GM21367 (cell line): Measurements from ENCODE around the gene BRD4.

Source experiments
- ATAC-seq: cut with Tn5 transposase; IDR thresholded peaks from one replicate; pipeline ENCODE4 v1.9.1; 2021; ENCODE audit not compliant: unreplicated experiment

BRD4 gene

DNA sequence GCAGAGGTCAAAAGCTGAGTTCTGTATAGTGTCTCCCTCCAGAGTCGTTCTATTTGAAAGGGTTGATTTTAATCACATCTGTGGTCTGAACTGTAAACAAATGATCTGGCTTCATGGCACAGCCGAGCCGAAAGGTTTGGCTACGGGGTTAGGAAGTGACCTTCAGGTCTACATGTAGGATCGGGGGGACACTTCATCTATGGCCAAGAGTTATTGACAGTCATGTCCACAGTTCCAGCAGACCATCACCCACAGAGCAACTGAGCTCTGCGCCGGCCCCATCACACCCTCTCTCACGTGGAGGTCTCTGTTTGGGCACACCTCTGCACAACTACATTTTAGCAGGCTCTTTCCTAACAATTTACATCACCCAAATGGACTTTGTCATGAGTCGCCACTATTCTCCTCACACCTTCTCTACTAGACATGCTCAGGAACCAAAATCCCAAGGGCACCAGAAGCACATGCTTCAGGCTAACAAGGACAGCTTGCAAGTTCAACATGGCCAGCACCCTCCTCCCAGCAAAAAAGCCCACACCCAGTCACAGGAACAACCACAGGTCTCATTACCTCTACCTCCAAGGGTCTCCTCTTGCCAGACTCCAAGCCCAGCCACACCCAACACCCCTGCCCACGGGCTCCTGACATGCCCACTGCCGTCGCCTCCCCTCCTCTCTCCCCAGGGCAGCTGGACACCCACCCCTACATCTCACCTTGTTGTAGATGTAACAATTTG lies 64.0 kb downstream of the BRD4 start:
- ATAC-seq: no peak

DNA sequence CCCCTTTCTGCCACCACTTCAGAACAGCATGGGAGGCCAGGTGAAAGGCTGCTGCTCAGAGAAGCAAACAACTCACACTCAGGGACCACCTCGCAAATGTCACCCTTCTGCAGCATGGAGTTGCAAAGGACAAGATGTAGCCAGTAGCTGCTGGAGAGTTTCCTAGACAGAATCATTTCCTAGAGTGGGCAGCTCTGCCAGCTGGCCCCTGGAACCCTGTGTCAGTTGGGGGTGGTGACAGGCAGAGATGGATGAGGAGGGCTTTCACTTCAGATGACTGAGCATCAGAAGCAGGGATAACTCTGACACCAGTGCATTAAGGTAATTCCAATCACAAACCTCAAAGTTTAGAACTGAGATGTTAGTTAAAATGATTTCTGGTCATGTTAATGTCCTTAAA lies 65.7 kb downstream of the BRD4 start:
- ATAC-seq: no peak

DNA sequence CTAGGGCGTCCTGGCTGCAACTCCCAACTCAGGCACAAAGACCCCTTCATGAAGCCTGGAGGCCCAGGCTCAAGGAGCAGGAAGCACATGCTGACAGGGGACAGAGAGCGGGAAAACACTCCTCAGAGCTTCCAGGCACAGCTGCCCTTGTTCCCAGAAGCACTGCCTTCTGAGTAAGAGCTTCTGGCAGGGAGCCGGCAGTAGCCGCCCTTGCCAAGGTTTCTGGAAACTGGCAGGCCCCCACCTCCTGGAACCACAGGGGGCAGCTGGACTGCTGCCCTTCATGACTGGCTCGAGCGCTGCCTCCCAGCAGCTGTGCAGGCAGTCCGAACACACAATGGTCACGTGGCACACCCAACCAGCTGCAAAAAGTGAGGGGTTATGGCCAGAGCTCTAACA lies 66.5 kb downstream of the BRD4 start:
- no peak for ATAC-seq

DNA sequence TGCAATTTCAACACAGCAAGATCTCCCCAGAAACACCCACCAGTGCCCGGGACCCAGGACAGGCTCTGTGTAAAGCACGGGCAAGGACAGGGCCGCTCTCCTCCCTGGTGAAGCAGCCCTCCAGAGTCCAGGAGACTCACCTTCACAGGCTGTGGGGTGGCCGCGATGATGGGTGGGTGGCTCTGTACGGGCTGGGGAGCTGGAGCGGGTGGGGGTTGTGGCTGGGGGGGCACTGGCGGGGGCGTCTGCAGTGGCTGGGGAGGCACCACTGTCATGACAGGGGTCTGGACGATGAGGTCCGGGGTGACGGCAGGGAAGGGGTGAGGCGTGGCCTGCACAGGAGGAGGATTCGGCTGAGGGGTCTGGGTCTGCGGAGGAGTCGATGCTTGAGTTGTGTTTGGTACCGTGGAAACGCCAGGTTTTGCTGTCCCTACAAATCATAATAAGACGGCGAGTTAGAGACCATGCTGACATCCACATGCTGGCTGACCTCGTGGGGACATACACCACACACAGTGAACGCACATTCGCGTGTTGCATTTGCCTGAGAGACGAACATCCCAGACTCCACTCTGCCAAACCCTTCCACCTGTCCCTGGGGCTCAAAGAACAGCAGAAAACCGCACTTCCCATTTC lies 67.0 kb downstream of the BRD4 start:
- no peak for ATAC-seq

DNA sequence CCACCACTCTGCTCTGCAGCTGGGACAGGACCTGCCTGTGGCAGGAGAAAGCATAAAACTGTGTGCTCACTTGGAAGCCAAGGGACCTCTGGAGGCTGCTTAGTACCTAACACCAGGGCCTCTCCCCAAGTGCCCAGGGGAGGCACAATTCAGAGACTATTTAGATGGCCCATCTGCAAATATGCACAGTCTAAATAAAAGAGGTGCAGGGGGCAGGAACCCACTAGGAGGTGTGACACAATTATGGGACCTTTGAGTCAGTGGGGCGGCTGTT lies 67.5 kb downstream of the BRD4 start:
- no peak for ATAC-seq

DNA sequence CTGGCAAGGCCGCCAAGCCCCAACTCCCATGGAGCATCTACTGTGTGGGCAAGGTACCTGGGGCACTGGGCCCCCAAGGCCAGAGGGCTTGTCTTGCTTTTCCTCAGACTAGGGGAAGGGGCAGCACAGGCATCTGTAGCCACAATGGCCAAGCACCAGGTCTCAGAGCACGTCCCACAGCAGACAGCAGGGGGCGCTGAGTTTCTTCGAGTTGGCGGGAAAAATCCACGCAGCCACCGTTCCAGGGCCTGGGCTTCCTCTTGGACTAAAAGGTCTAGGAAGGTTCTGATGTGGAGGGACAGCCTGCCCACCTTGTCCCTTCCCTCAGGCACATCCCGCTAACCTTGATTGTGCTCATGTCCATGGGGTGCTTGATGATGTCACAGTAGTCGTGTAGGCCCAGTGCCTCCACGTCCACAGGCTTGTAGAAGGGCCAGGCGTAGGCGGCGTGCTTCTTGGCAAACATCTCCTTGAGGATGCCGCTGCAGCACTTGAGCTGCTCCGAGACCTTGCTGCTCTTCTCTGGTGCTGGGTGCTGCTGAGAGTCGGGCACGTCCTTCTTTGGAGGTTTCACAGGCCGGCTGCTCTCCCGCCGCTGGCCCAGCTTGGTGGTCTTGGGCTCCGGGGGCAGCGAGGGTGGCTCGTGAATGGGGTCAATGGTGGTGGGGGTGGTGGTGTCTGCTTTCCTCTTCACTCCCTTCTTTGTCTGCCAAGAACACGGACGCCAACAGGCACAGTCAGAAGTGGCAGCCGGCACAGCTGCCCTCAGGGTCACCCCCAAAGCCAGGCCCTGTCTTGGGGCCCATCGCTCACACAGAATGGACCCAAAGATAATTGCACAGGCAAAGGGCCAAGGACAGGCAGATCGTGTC lies 68.0 kb downstream of the BRD4 start:
- no peak for ATAC-seq

DNA sequence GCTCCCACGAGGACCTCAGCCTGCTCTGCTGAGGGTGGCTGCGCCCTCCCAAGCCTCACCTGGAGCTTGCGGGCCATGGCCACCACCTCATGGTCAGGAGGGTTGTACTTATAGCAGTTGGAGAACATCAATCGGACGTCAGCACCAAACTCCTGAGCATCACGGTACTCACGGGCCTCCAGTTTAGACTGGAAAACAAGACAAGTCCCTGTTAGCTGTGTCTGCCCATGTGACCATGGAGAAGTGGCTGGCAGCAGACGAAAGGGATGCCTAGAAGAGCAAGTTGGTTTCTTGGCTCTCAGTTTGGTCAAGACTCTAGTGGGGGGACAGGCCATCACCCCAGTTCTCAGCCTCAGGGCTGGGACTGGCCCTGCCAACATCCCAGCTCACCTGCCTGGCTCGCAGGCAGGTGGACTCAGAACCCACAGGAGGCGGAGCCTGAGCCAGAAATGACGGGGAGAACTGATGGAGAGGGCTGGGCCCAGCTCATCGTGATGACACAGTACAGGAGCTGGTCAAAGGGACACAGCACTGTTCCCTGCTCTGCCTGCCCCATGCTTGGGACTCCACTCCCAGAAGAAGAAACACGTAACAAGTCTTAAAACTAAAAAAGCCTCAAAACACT lies 68.9 kb downstream of the BRD4 start:
- no peak for ATAC-seq

DNA sequence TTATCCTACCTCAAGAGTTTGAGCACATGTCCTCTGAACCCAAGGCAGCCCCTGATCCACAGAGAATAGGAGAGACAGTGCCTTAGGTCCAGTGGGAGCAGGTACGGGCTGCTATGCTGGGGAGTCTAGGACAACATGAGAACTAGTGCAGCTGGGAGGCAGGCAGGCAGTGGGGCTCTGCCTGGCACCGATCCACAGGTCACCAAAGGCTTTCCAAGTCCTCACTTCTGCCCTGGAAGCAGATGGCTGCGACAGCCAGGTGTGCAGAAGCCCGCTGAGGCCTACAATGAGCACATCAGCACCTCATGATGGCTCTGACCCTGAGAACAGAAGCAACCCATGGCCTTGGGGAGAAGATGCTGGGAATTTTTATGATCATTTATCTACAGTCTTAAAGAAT lies 70.3 kb downstream of the BRD4 start:
- ATAC-seq: no peak

DNA sequence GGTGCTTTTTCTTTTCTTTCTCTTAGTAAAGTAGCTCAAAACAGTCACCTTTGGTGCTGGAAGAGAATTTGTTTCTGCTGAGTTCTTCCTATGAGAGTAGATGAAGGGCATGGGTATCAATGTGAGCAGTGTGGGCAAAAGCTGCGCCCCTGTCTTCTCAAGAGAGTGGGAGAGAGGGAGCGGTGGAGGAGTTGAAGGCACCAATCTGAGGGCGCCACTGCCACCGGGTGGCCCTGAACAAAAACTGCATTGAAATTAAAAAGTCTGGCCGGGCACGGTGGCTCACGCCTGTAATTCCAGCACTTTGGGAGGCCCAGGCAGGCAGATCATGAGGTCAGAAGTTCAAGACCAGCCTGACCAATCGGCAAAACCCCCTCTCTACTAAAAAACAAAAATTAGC lies 71.4 kb downstream of the BRD4 start:
- no peak for ATAC-seq

DNA sequence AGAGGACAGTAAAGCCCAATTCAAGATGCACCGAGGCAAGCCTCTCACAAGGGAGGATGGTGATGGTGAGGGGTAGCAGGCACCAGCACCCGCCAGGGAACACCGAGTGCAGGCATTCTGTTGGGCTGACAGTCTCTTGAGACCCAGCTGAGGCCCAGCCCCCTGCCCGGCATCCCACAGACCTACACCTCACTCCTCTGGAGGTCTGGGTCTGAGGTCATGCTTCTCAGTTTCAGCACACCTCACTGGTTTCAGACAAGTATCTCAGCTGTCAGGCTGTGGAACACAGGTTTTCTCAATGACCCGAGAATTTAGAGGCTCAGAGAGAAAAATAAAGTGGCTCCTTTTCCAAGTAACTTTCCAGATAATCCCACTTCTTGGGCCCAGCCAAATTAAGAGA lies 72.4 kb downstream of the BRD4 start:
- ATAC-seq: no peak

DNA sequence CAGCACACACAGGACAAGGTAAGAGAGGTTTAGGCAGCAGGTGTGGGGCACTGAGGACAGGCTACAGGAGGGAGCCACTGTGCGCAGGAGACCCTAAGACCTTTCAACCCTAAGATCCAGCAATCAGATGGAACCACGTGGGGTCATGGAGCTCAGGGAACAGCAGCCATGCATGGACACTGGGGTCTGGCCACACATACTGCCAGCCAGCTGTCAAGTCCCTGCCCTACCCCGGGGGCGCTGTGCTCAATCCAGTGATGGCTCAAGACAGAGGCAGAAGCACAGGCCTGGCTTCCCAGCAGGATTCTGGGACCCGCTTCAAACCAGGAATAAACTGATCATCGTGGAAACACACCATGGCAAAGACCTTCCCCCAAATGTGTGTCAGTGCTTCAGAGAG lies 74.6 kb downstream of the BRD4 start:
- ATAC-seq: no peak

DNA sequence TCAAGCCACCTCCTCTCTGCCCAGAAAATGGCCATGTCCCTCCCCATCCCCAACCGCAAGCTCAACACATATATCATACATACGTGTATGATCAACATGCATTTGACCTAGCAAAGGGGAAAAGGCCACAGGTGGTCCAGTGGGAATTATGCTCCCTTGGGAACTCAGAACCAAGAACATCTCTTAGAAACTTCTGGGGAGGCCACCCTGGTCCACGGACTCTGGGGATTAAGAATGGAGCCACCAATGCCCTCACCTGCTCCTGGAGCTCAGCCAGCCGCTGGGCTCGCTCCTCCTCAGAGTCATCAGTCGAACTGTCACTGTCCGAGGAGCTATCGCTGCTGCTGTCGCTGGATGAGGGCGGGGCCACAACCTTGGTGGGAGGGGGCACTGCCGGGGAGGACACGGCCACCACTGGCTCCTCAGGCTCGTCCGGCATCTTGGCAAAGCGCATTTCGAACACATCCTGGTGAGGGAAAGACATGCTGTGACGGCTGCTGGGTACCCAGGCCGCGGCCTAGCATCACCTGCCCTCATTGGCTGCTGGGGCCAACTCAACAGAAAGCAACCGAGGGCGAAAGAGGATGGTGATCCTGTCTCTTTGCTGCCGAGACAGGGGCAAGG lies 75.5 kb downstream of the BRD4 start:
- no peak for ATAC-seq

DNA sequence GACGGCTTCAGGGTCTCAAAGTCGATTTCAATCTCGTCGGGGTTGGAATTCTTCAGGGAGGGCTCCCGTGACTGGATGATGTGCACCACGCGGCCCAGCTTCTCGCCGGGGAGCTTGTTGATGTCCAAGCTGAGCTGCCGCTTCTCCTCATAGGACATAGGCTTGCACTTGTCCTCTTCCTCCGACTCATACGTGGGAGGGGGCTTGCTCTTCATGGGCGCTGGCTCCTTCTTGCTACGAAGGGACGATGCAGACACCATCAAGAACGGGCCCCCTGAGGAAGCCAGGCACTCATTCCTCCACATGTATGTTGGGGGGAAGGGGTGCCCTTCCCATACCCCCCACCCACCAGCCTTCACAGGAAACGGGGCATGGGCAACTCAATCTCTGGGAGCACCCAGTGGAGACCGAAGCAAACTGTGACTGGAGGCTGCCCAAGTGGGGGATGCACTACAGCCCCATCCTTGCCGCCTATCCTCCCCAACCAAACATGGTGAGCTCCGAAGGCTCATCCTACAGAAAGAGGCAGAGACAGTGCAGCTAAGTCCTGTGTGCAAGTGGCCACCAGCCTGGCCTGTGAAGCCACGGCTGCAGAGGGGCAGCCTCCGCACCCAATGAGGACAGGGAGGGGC lies 76.9 kb downstream of the BRD4 start:
- ATAC-seq: no peak

DNA sequence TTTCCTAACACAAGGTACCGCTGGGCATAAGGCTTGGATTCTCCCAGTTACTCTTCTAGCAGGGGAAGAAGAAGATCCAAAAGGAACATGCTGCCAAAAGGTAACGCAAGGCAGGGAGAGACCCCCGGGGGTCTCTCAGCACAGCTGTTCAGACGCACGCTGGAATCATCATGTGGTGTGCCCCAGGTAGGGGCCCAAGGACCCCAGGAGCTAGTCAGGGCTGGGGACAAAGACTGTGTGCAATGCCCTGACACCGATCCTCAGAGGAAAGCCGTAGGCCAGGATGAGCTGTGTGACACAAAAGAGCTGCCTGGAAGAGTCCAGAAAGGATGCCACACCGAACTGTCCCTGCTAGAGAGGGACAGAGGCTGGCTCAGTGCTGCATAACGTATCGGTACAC lies 77.8 kb downstream of the BRD4 start:
- ATAC-seq: no peak

DNA sequence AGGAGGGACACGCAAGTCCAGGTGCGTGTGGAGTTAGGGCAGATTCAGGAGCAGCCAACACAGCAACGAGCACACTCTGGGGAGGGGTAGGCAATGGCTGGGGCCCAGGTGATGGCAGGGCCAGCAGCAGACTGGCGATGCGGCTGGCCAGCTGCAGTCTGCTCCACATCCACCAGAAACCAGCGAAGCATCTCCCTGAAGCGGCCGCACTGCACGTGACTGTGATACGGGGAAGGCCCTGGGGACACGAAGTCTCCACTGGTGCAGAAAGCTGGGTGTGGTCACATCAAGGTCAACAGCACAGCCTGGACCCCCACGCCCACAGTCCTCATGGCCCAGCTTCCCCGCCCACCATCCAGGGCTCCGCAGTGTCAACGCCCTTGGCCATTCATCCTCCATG lies 78.8 kb downstream of the BRD4 start:
- ATAC-seq: no peak

DNA sequence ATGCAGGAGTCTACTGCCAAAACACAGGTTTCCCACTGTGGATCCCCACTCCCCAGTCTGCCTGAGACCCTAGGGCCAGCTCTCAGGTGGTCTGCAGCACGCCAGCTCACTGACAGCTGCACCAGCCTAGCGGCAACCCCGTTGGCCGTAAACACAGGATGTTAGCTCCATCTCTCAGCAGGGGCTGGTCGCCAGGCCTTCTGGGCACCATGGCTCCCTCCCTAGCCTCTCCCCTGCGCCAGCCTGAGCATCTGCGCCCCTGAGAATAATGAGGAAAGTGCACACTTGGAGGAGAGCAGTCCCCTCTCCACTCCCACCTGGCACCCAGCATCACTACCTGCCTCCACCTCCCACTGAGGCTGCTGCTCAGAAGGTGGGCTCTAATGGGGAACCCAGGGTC lies 79.3 kb downstream of the BRD4 start:
- ATAC-seq: no peak

DNA sequence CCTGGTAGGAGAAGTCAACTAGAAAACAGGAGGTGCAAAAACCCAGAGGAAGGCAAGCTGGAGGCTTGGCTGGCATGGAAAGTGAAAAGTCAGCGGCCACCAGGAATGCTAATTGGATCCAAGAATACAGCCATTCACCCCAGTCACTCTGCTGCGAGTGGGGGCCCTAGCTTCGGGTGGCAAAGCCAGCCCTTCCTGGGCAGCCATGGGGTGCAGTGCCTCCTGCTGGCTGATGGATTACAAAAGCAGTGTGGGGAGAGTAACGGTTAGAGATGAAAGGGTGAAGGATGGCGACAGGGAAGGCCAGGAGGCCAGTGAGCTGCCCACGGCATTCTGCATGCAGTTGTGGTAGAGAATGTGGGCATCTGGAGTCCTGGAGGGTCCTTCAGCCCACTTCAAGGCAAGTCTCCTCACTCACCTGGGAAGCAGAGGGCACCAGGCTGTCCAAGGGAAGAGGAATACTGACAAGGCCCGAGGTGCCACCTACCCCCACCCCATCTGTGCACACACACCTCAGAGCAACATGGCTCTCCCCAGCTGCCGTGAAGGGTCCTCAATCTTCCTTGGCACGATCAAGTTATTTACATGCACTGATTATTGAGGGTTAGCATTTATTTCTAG lies 79.8 kb downstream of the BRD4 start:
- no peak for ATAC-seq

DNA sequence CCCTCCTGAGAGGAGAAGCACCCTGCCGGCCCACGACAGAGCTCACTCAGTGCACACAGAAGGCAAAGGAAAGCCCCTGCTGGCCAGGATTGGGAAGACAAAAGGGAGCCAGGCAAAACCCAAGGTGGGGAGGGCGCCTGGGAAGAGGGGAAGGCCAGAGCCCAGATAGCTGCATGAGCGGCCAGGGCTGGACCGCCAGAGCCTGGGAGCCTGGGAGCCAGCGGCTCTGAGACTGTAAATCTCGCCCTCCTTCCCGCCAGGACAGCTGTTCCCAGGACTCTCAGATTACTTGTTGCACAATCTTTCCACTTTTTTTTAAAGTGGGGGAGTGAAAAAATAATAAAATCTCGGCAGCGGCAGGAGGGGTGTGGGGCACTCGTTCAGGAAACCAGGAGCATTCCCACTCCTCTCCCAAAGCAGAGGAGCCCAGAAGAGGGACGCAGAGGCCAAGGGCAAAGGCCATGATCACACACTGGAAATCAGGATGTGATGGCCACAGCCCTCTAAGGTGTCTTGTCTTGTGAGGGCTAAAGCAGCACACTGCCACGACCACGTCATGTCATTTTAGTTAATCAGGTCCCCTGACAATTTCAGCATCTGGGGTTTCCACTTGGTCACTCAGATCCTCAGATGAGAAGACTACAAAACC lies 80.5 kb downstream of the BRD4 start:
- ATAC-seq: no peak

DNA sequence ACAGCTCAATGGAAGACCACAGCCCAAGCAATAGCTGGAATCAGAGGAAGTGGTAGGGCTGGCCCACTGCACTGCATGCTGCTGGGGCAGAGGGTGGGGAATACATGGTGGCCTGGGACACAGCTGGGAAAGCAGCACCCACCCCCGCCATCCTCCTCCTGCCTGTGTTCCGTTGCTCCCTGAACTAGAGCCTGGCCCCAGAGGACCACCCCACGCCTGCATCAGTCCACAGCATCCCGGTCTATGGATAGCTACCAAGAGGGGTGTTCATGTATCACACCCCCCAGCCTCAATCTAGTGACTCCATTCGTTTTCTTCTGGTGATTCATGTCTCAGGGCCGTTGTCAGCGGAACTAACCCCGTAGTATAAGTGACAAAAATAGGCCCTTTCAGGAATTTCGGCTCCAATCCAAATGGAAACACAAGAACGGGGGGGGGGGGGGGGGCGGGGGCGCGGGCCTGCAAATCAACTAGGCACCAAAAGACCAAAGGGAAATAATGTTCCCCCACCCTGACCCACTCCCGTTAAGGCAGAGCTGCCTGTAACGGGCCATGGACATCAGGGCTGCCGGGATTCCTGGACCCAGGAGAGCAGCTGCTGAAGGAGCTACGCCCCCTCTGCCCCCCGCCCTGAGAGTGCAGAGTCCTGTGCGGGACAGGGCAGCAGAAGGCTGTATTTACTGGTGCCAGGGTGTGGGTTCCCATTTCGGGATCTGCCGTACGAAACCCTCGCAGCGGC lies 81.2 kb downstream of the BRD4 start:
- no peak for ATAC-seq
